ENCODE measurements around the gene TTLL4.
A peak's percentile ranks its signal among the peaks of the same experiment; 100 is the strongest.

The TTLL4 gene

GRCh38 chr2:218722419-218722818 is 11.8 kb downstream of the TTLL4 start:
- H3K9me3 Mint-ChIP-seq = peaks cover 8% of the 10 kb centered on the region
- H3K36me3 Mint-ChIP-seq (ENCODE audit: low read depth) = peaks cover 18% of the 10 kb centered on the region
- H3K4me1 Mint-ChIP-seq (ENCODE audit: low read depth) = peaks cover 9% of the 10 kb centered on the region
- H3K27ac Mint-ChIP-seq = no peak overlapping the region
- H3K27me3 Mint-ChIP-seq (ENCODE audit: low read depth) = no peaks in the 10 kb centered on the region
- H3K4me3 Mint-ChIP-seq = no peak overlapping the region

GRCh38 chr2:218722876-218723785 is 12.5 kb downstream of the TTLL4 start:
- Mint-ChIP-seq H3K4me3 (no peak overlapping the region), H3K27ac (no peak overlapping the region), H3K9me3 (peaks cover 12% of the 10 kb centered on the region), H3K36me3 (ENCODE audit: low read depth) (peaks cover 20% of the 10 kb centered on the region), H3K4me1 (ENCODE audit: low read depth) (peaks cover 7% of the 10 kb centered on the region), H3K27me3 (ENCODE audit: low read depth) (no peaks in the 10 kb centered on the region)

- Mint-ChIP-seq H3K9me3 (peaks cover 12% of the 10 kb centered on the region), H3K27ac (no peak overlapping the region), H3K4me1 (ENCODE audit: low read depth) (peaks cover 7% of the 10 kb centered on the region), H3K27me3 (ENCODE audit: low read depth) (no peaks in the 10 kb centered on the region), H3K36me3 (ENCODE audit: low read depth) (peaks cover 14% of the 10 kb centered on the region), H3K4me3 (no peak overlapping the region)
Observed at GRCh38 chr2:218726004-218726574, 15.5 kb downstream of the TTLL4 start.

- H3K4me3 Mint-ChIP-seq = no peak overlapping the region
- peaks cover 12% of the 10 kb centered on the region for H3K9me3 Mint-ChIP-seq
- no peak overlapping the region for H3K27ac Mint-ChIP-seq
- H3K27me3 Mint-ChIP-seq (ENCODE audit: low read depth) = no peaks in the 10 kb centered on the region
- peaks cover 16% of the 10 kb centered on the region for H3K4me1 Mint-ChIP-seq (ENCODE audit: low read depth)
- peaks cover 14% of the 10 kb centered on the region for H3K36me3 Mint-ChIP-seq (ENCODE audit: low read depth)
Observed at GRCh38 chr2:218727502-218728165, 17.0 kb downstream of the TTLL4 start.

- H3K9me3 Mint-ChIP-seq = peaks cover 15% of the 10 kb centered on the region
- H3K4me1 Mint-ChIP-seq (ENCODE audit: low read depth) = peaks cover 32% of the 10 kb centered on the region
- H3K4me3 Mint-ChIP-seq = no peak overlapping the region
- no peaks in the 10 kb centered on the region for H3K27me3 Mint-ChIP-seq (ENCODE audit: low read depth)
- peaks cover 22% of the 10 kb centered on the region for H3K36me3 Mint-ChIP-seq (ENCODE audit: low read depth)
- no peak overlapping the region for H3K27ac Mint-ChIP-seq
Observed at GRCh38 chr2:218729640-218730039, 19.0 kb downstream of the TTLL4 start.

GRCh38 chr2:218732052-218732760 is 21.6 kb downstream of the TTLL4 start:
- Mint-ChIP-seq H3K4me3 (no peak overlapping the region), H3K36me3 (ENCODE audit: low read depth) (peaks cover 15% of the 10 kb centered on the region), H3K9me3 (peaks cover 7% of the 10 kb centered on the region), H3K27ac (no peak overlapping the region), H3K27me3 (ENCODE audit: low read depth) (no peaks in the 10 kb centered on the region), H3K4me1 (ENCODE audit: low read depth) (peaks cover 36% of the 10 kb centered on the region)

- Mint-ChIP-seq H3K9me3 (peaks cover 5% of the 10 kb centered on the region), H3K4me1 (ENCODE audit: low read depth) (peaks cover 36% of the 10 kb centered on the region), H3K36me3 (ENCODE audit: low read depth) (peaks cover 13% of the 10 kb centered on the region), H3K27ac (peak overlapping the region; percentile 77), H3K27me3 (ENCODE audit: low read depth) (no peaks in the 10 kb centered on the region), H3K4me3 (no peak overlapping the region)
Observed at GRCh38 chr2:218732761-218733158, 22.1 kb downstream of the TTLL4 start.

GRCh38 chr2:218733171-218734021 is 22.8 kb downstream of the TTLL4 start:
- Mint-ChIP-seq H3K36me3 (ENCODE audit: low read depth) (peaks cover 18% of the 10 kb centered on the region), H3K4me1 (ENCODE audit: low read depth) (peaks cover 36% of the 10 kb centered on the region), H3K9me3 (peaks cover 3% of the 10 kb centered on the region), H3K27me3 (ENCODE audit: low read depth) (no peaks in the 10 kb centered on the region), H3K27ac (peak overlapping the region; percentile 77), H3K4me3 (peak overlapping the region; percentile 3)

GRCh38 chr2:218734190-218734975 is 23.7 kb downstream of the TTLL4 start:
- Mint-ChIP-seq H3K36me3 (ENCODE audit: low read depth) (peaks cover 22% of the 10 kb centered on the region), H3K27ac (peak overlapping the region; percentile 77), H3K4me1 (ENCODE audit: low read depth) (peaks cover 34% of the 10 kb centered on the region), H3K9me3 (peaks cover 3% of the 10 kb centered on the region), H3K27me3 (ENCODE audit: low read depth) (no peaks in the 10 kb centered on the region), H3K4me3 (no peak overlapping the region)

- H3K27me3 Mint-ChIP-seq (ENCODE audit: low read depth) = no peaks in the 10 kb centered on the region
- no peak overlapping the region for H3K4me3 Mint-ChIP-seq
- no peak overlapping the region for H3K27ac Mint-ChIP-seq
- H3K4me1 Mint-ChIP-seq (ENCODE audit: low read depth) = peaks cover 30% of the 10 kb centered on the region
- peaks cover 3% of the 10 kb centered on the region for H3K9me3 Mint-ChIP-seq
- peaks cover 27% of the 10 kb centered on the region for H3K36me3 Mint-ChIP-seq (ENCODE audit: low read depth)
Observed at GRCh38 chr2:218736531-218736930, 25.9 kb downstream of the TTLL4 start.

GRCh38 chr2:218743068-218743467 is 32.4 kb downstream of the TTLL4 start:
- no peak overlapping the region for H3K4me3 Mint-ChIP-seq
- H3K27me3 Mint-ChIP-seq (ENCODE audit: low read depth) = no peaks in the 10 kb centered on the region
- H3K9me3 Mint-ChIP-seq = no peaks in the 10 kb centered on the region
- H3K4me1 Mint-ChIP-seq (ENCODE audit: low read depth) = peaks cover 16% of the 10 kb centered on the region
- peaks cover 37% of the 10 kb centered on the region for H3K36me3 Mint-ChIP-seq (ENCODE audit: low read depth)
- H3K27ac Mint-ChIP-seq = no peak overlapping the region

- no peaks in the 10 kb centered on the region for H3K27me3 Mint-ChIP-seq (ENCODE audit: low read depth)
- peak overlapping the region; percentile 34 for H3K27ac Mint-ChIP-seq
- peaks cover 16% of the 10 kb centered on the region for H3K4me1 Mint-ChIP-seq (ENCODE audit: low read depth)
- H3K4me3 Mint-ChIP-seq = no peak overlapping the region
- H3K9me3 Mint-ChIP-seq = no peaks in the 10 kb centered on the region
- peaks cover 30% of the 10 kb centered on the region for H3K36me3 Mint-ChIP-seq (ENCODE audit: low read depth)
Observed at GRCh38 chr2:218744615-218745014, 34.0 kb downstream of the TTLL4 start.

GRCh38 chr2:218745160-218745558 is 34.5 kb downstream of the TTLL4 start:
- no peaks in the 10 kb centered on the region for H3K9me3 Mint-ChIP-seq
- peaks cover 16% of the 10 kb centered on the region for H3K4me1 Mint-ChIP-seq (ENCODE audit: low read depth)
- H3K27ac Mint-ChIP-seq = peak overlapping the region; percentile 17
- H3K27me3 Mint-ChIP-seq (ENCODE audit: low read depth) = no peaks in the 10 kb centered on the region
- peaks cover 30% of the 10 kb centered on the region for H3K36me3 Mint-ChIP-seq (ENCODE audit: low read depth)
- no peak overlapping the region for H3K4me3 Mint-ChIP-seq

All from T-helper 1 cell treated with Interleukin-12 subunit alpha and Interleukin-12 subunit beta and Interleukin-4 antibody, amounts not matched to agents 30 μg/mL and 1 μg/mL, for 36 hours (primary cell).